ENCODE data around the gene CSGALNACT2. TPM values are rescaled to one million over a fixed set of nuclear protein-coding genes. Genes with fewer than 3 reads are reported as not detected.

Gene CSGALNACT2
- total and polyA plus RNA-seq, 2 donors, result 16.1 to 21.2 TPM

DNA sequence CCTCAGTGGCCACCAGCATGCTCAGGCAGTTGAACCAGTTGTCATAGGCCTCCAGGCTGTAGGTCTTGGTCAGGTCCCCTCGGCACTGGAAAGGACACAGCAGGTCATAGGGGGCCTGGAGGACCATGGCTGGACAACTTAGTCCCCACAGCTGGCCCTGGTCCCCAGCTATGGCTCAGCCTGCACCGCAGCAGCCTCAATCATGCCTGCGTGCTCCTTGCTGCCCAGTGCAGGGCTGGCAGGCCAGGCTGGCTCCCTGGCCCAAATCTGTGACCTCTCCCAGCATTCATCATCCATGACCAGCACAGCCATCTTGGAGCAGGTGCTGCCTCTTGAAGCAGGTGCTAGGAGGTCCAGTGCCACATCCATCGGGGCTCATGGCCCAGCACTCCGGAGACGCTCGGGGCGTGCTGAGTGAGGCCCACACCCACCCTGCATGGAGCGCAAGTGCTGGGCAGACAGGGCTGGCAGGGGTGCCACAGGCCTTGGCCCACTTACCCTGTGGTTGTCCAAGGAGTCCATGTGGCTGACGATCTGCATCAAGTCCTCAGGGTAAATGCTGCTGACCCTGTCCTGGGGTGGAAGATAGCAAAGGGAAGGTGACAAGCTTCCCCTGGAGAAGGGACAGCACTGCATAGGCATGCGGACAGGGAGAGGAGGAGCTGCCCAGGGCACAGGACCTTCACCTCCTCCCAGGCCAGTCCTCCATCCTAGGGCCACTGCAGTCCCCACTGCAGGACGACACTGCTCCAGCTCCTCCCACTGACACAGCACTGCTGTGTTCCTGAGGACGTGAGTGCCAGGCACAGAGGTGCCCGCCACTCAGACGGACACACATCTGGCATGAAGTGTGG, 61.7 kb downstream of the CSGALNACT2 start:
- no peaks in the 10 kb centered on the region for H3K36me3 ChIP-seq (ENCODE audit: control insufficient read depth in 2 of 2, insufficient read depth in 2 of 2, low read length in 1 of 2)
- no peak for DNase-seq (ENCODE audit: low read depth in 6 of 9, low spot score in 9 of 9)
- H3K27ac ChIP-seq (ENCODE audit: low read depth in 1 of 2, low read length in 1 of 2), result no peak overlapping the region
- no peak overlapping the region for H3K4me3 ChIP-seq (ENCODE audit: low read length in 2 of 2)
- H3K4me1 ChIP-seq (ENCODE audit: control insufficient read depth in 2 of 2, insufficient read depth in 2 of 2, low read length in 2 of 2), result peaks cover 4 to 8% of the 10 kb centered on the region in 2 donors
- 97% methylated on average over 15 of the region's 15 CpGs for WGBS
- H3K9me3 ChIP-seq (ENCODE audit: control insufficient read depth in 2 of 2, insufficient read depth in 1 of 2, low read length in 1 of 2), result no peaks in the 10 kb centered on the region
- H3K27me3 ChIP-seq (ENCODE audit: control insufficient read depth in 2 of 2, insufficient read depth in 1 of 2, low read length in 1 of 2), result no peaks in the 10 kb centered on the region

DNA sequence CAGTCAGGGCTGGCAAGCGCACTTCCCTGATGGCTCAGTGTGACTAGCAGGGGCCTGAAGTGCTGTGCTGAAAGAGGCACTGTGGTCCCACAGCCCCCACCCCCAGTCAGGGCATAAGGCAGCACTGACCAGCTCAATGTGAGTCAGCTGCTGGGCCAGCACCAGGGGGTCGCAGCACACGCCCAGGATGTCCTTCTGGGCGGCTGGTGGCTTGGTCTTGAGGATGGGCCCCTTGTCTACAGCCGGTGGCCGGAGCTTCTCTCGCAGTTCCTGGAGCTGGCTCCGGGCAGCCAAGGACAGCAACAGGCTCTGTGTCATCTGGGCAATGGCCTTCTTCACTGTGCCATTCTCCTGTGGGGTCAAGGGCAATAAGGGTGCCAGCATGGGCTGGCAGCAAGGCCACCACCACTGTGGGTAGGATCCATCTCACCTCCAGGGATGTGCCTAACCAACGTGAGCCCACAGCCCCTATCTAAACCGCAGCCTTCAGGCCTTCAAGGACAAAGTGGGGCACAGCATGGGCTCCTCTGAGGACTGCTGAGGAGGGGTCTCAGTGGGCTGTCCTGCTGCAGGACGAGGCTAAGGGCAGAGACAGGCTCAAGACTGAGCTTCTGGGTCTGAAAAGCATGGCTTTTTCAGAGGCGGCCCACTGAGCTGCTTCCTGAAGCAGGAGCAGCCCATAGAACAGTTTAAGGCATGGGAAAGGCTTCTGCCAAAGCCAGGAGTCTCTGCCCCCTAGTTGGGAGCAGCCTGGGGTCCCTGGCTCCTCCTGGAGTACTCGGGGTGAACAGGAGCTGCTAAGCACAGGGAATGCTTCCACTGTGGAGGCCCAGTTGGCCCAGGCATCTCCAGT, 62.5 kb downstream of the CSGALNACT2 start:
- Histone ChIP-seq H3K4me3 (ENCODE audit: low read length in 2 of 2) (no peak overlapping the region), H3K27ac (ENCODE audit: low read depth in 1 of 2, low read length in 1 of 2) (no peak overlapping the region), H3K4me1 (ENCODE audit: control insufficient read depth in 2 of 2, insufficient read depth in 2 of 2, low read length in 2 of 2) (peaks cover 4 to 10% of the 10 kb centered on the region in 2 donors), H3K9me3 (ENCODE audit: control insufficient read depth in 2 of 2, insufficient read depth in 1 of 2, low read length in 1 of 2) (no peaks in the 10 kb centered on the region), H3K27me3 (ENCODE audit: control insufficient read depth in 2 of 2, insufficient read depth in 1 of 2, low read length in 1 of 2) (no peaks in the 10 kb centered on the region), H3K36me3 (ENCODE audit: control insufficient read depth in 2 of 2, insufficient read depth in 2 of 2, low read length in 1 of 2) (no peaks in the 10 kb centered on the region)
- 96% methylated on average over 13 of the region's 13 CpGs for WGBS
- DNase-seq (ENCODE audit: low read depth in 6 of 9, low spot score in 9 of 9), result no peak

DNA sequence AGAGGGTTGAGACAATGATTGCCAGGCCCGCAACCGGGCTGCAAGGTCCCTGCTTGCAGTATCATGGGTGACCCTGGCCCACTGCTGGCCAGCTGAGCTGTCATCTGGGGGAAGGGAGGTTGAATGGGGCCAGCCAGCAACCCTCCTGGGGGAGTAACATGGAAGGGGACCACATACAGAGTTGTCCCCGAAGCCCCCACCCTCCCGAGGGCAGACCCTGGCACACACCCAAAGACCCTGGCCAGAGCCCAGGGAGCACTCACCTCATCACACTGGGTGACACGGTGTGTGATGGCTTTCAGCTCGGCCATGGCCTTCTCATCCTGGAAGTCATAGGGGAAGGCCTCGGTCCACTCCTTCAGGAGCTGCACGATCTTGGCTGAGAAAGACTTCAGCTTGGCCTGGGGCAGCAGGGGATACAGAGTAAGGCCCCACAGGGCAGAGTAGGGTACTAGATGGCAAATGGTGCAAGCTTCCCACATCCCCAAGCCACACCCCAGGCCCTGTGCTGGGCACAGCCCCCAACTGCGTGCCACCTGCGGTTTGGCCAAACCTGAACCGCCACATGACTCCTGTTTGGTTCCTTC, 63.4 kb downstream of the CSGALNACT2 start:
- DNase-seq (ENCODE audit: low read depth in 6 of 9, low spot score in 9 of 9), result no peak
- Histone ChIP-seq H3K27me3 (ENCODE audit: control insufficient read depth in 2 of 2, insufficient read depth in 1 of 2, low read length in 1 of 2) (no peaks in the 10 kb centered on the region), H3K27ac (ENCODE audit: low read depth in 1 of 2, low read length in 1 of 2) (no peak overlapping the region), H3K4me3 (ENCODE audit: low read length in 2 of 2) (no peak overlapping the region), H3K9me3 (ENCODE audit: control insufficient read depth in 2 of 2, insufficient read depth in 1 of 2, low read length in 1 of 2) (no peaks in the 10 kb centered on the region), H3K36me3 (ENCODE audit: control insufficient read depth in 2 of 2, insufficient read depth in 2 of 2, low read length in 1 of 2) (no peaks in the 10 kb centered on the region), H3K4me1 (ENCODE audit: control insufficient read depth in 2 of 2, insufficient read depth in 2 of 2, low read length in 2 of 2) (peaks cover 4 to 10% of the 10 kb centered on the region in 2 donors)
- 72% methylated on average over 11 of the region's 11 CpGs for WGBS

DNA sequence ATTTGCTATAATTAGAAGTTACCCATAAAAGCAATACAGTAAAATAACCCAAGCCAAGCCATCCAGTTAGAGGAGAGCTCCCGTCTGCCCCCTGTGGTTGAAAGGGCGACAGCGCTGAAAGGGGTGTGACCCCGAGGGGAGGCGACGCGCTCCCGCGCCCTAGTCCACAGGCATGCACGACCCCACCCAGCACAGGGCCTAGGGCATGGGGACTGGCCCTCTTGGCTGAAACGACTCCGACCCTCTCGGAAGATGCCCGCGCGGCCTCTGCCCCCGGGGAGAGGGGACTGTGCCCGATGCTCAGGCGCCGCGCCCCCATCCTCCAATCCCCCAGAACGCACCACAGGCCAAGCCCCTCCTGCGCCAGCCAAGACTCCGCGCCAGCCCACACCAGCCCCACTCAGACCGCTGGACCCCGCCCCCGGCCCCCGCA, 64.0 kb downstream of the CSGALNACT2 start:
- Histone ChIP-seq H3K9me3 (ENCODE audit: control insufficient read depth in 2 of 2, insufficient read depth in 1 of 2, low read length in 1 of 2) (no peaks in the 10 kb centered on the region), H3K27me3 (ENCODE audit: control insufficient read depth in 2 of 2, insufficient read depth in 1 of 2, low read length in 1 of 2) (no peaks in the 10 kb centered on the region), H3K27ac (ENCODE audit: low read depth in 1 of 2, low read length in 1 of 2) (no peak overlapping the region), H3K4me1 (ENCODE audit: control insufficient read depth in 2 of 2, insufficient read depth in 2 of 2, low read length in 2 of 2) (peaks cover 4 to 10% of the 10 kb centered on the region in 2 donors), H3K36me3 (ENCODE audit: control insufficient read depth in 2 of 2, insufficient read depth in 2 of 2, low read length in 1 of 2) (no peaks in the 10 kb centered on the region), H3K4me3 (ENCODE audit: low read length in 2 of 2) (peak overlapping the region; percentile 22 to 42)
- DNase-seq (ENCODE audit: low read depth in 6 of 9, low spot score in 9 of 9), result peak in 4 of 9 donors; percentile 26 to 70 (median 38)
- under 1% methylated on average over 29 of the region's 29 CpGs for WGBS

DNA sequence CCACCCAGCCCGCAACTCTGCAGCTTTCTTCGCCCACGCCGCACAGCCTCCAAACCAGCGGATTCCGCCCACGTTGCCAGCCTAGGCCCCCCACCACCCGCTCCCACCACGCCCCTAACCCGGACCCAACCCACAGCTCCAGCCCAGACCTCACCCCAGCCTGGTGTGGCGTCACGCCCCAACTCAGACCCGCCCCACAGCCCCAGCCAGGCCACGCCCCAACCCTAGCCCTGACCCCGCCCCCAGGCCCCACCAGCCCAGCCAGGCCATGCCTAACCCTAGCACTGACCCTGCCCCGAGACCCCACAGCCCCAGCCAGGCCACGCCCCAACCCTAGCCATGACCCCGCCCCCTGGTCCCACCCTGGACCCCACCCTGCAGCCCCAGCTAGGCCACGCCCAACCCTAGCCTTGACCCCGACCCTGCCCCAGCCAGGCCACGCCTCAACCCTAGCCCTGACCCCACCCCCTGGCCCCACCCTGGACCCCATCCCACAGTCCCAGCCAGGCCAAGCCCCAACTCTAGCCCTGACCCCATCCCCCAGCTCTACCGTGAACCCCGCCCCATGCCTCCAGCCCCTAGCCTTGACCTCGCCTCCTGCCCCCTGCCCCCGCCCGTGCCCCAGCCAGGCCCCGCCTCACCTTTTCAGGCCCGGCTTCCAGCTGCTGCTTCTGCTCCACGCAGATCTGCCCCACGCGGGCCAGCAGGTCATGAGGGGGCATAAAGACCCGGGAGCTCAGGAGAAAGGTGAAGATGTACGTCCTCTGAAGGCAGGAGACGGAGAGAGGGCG, 64.6 kb downstream of the CSGALNACT2 start:
- DNase-seq (ENCODE audit: low read depth in 6 of 9, low spot score in 9 of 9), result peak in 2 of 9 donors; percentile 27 to 30
- peak overlapping the region; percentile 22 to 42 for H3K4me3 ChIP-seq (ENCODE audit: low read length in 2 of 2)
- 32% methylated on average over 35 of the region's 35 CpGs for WGBS

DNA sequence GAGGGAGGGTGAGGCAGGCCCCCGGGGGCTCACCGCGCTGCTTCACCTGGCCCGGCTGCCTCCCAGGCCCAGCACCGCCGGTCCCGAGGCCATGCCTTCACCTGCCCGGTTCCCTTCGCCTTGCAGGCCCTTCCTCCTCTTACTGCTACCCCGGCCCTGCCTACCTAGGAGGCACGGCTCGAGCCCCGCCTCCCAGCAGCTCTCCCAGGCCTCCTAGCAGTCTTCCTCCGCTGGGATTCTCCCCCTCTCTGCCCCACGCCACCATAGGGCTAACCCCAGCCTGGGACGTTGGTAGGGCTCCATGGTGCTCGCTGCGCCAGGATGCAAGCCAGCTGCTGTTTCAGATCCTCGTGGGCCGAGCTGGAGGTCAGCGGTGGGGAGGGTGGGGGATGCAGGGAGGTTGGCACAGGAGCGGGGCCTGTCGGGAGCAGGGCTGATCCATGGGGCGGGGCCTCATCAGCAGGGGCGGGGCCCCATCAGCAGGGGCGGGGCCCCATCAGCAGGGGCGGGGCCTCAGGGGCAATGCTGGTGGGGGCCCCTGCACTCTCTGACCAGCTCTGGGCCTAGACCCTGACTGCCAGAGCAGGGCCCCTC, 65.3 kb downstream of the CSGALNACT2 start:
- H3K36me3 ChIP-seq (ENCODE audit: control insufficient read depth in 2 of 2, insufficient read depth in 2 of 2, low read length in 1 of 2), result no peaks in the 10 kb centered on the region
- no peaks in the 10 kb centered on the region for H3K27me3 ChIP-seq (ENCODE audit: control insufficient read depth in 2 of 2, insufficient read depth in 1 of 2, low read length in 1 of 2)
- H3K4me3 ChIP-seq (ENCODE audit: low read length in 2 of 2), result no peak overlapping the region
- peaks cover 4 to 11% of the 10 kb centered on the region in 2 donors for H3K4me1 ChIP-seq (ENCODE audit: control insufficient read depth in 2 of 2, insufficient read depth in 2 of 2, low read length in 2 of 2)
- 73% methylated on average over 27 of the region's 27 CpGs for WGBS
- H3K9me3 ChIP-seq (ENCODE audit: control insufficient read depth in 2 of 2, insufficient read depth in 1 of 2, low read length in 1 of 2), result no peaks in the 10 kb centered on the region
- no peak overlapping the region for H3K27ac ChIP-seq (ENCODE audit: low read depth in 1 of 2, low read length in 1 of 2)
- DNase-seq (ENCODE audit: low read depth in 6 of 9, low spot score in 9 of 9), result no peak

More for the DNA sequence above, 64.6 kb downstream of the CSGALNACT2 start:
- no peaks in the 10 kb centered on the region for H3K36me3 ChIP-seq (ENCODE audit: control insufficient read depth in 2 of 2, insufficient read depth in 2 of 2, low read length in 1 of 2)
- no peaks in the 10 kb centered on the region for H3K27me3 ChIP-seq (ENCODE audit: control insufficient read depth in 2 of 2, insufficient read depth in 1 of 2, low read length in 1 of 2)
- no peak overlapping the region for H3K27ac ChIP-seq (ENCODE audit: low read depth in 1 of 2, low read length in 1 of 2)
- no peaks in the 10 kb centered on the region for H3K9me3 ChIP-seq (ENCODE audit: control insufficient read depth in 2 of 2, insufficient read depth in 1 of 2, low read length in 1 of 2)
- H3K4me1 ChIP-seq (ENCODE audit: control insufficient read depth in 2 of 2, insufficient read depth in 2 of 2, low read length in 2 of 2), result peaks cover 4 to 10% of the 10 kb centered on the region in 2 donors

DNA sequence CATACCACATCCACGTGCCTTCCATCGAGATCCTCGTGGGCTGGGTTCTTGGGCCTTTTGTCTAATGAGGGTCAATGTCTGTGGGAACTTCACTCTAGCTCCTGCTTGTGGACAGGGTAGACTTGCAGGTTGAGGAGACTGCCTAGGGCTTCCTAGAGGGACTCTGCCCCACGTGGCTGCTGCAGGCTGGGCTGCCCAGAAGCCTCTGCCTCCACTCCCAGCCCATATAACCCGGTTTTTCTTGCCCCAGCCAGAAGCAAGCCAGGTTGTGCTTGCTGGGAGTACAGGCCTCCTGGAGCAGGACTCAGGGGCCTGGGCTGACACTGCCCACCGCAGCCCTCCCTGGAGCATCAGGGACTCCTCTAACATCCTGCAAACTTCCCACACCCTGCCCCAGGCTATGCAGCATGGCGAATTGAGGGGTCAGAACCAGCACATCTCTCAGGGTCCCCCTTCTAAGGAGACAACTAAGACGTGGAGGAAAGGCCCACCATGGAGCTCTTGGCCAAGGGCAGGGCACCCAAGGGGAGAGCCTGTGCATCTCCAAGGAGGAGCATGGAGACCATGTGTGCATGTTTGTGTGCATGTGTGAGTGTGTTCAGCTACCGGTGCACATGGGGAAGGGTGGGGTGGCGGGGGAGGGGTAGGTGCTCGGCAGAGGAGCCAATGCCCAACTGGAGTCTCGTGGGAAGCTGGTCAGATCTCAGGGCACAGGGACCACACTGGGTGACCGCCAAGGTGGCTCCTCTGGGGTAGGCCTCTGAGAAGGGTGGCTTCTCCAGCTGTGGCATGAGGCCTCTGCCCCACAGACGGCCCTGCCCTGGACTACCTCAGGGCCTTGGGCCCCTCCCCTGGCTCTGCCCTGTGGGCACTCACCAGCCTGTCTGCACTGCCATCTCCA, 66.0 kb downstream of the CSGALNACT2 start:
- Histone ChIP-seq H3K27me3 (ENCODE audit: control insufficient read depth in 2 of 2, insufficient read depth in 1 of 2, low read length in 1 of 2) (no peaks in the 10 kb centered on the region), H3K4me1 (ENCODE audit: control insufficient read depth in 2 of 2, insufficient read depth in 2 of 2, low read length in 2 of 2) (peaks cover 4 to 14% of the 10 kb centered on the region in 2 donors), H3K36me3 (ENCODE audit: control insufficient read depth in 2 of 2, insufficient read depth in 2 of 2, low read length in 1 of 2) (no peaks in the 10 kb centered on the region), H3K4me3 (ENCODE audit: low read length in 2 of 2) (no peak overlapping the region), H3K27ac (ENCODE audit: low read depth in 1 of 2, low read length in 1 of 2) (no peak overlapping the region), H3K9me3 (ENCODE audit: control insufficient read depth in 2 of 2, insufficient read depth in 1 of 2, low read length in 1 of 2) (no peaks in the 10 kb centered on the region)
- 90% methylated on average over 14 of the region's 14 CpGs for WGBS
- no peak for DNase-seq (ENCODE audit: low read depth in 6 of 9, low spot score in 9 of 9)
